WERI-Rb-1 (cell line): ENCODE measurements around the gene TNC.

Experiments
- DNase-seq: peaks from one replicate; pipeline ENCODE4 v3.0.0-alpha.2; 2020
- H3K27ac ChIP-seq: fragments of 250-450 bp; sonication (Bioruptor Pico); 2 replicates; pipeline ENCODE4 v1.5.1; 2020; ENCODE audit warnings: mild to moderate bottlenecking, moderate library complexity
- H3K27me3 ChIP-seq: fragments of 250-450 bp; sonication (Bioruptor Pico); 2 replicates; pipeline ENCODE4 v1.5.1; 2021; ENCODE audit warnings: mild to moderate bottlenecking, low read depth, moderate library complexity; ENCODE audit not compliant: insufficient read depth, severe bottlenecking
- H3K36me3 ChIP-seq: fragments of 250-450 bp; sonication (Bioruptor Pico); 2 replicates; pipeline ENCODE4 v1.5.1; 2020; ENCODE audit warnings: mild to moderate bottlenecking, moderate library complexity
- H3K4me3 ChIP-seq: 2 replicates; pipeline ENCODE4 v1.5.1; 2011; ENCODE audit warnings: low read depth, mild to moderate bottlenecking, control low read depth, low read length
- H3K9me3 ChIP-seq: fragments of 250-450 bp; sonication (Bioruptor Pico); 2 replicates; pipeline ENCODE4 v1.5.1; 2021; ENCODE audit warnings: mild to moderate bottlenecking, moderate library complexity; ENCODE audit not compliant: severe bottlenecking
- CTCF ChIP-seq: IDR thresholded peaks from 2 replicates; pipeline ENCODE4 v1.5.1; 2011; ENCODE audit warnings: low read depth, mild to moderate bottlenecking, control low read depth, inconsistent platforms, low read length

The TNC gene

GRCh38 chr9:114973216-114973615, 144.7 kb downstream of the TNC start:
- Histone ChIP-seq H3K36me3 (no peaks in the 10 kb centered on the region), H3K9me3 (peaks cover 5% of the 10 kb centered on the region), H3K4me3 (no peak overlapping the region), H3K27me3 (no peaks in the 10 kb centered on the region), H3K27ac (no peak overlapping the region)
- TF ChIP-seq CTCF: no peak
- DNase-seq: no peak

- no peak overlapping the region for H3K4me3 ChIP-seq
- TF ChIP-seq CTCF: no peak
- H3K27me3 ChIP-seq: no peaks in the 10 kb centered on the region
- H3K9me3 ChIP-seq: peaks cover 5% of the 10 kb centered on the region
- DNase-seq: no peak
- H3K27ac ChIP-seq: no peak overlapping the region
- H3K36me3 ChIP-seq: no peaks in the 10 kb centered on the region
These were observed 145.3 kb downstream of the TNC start for GRCh38 chr9:114972510-114973136.
